H9 (cell line): Measurements from ENCODE around the gene DBH. TPM values are rescaled to one million over a fixed set of nuclear protein-coding genes. Genes with fewer than 3 reads are reported as not detected.

Experiments used
- DNase-seq: peaks from one replicate; pipeline ENCODE4 v3.0.0-alpha.2; 2017
- H2AFZ ChIP-seq: one replicate; pipeline ENCODE4 v1.6.1; 2013; ENCODE audit warnings: mild to moderate bottlenecking, low read length, control low read depth, moderate library complexity
- H2AK5ac ChIP-seq: 2 replicates; pipeline ENCODE4 v1.6.1; 2013; ENCODE audit warnings: low read length, control low read depth, mixed read lengths; ENCODE audit not compliant: insufficient read length
- H2BK120ac ChIP-seq: one replicate; pipeline ENCODE4 v1.6.1; 2013; ENCODE audit warnings: low read depth, mild to moderate bottlenecking, low read length, control low read depth, inconsistent platforms; ENCODE audit not compliant: poor library complexity, severe bottlenecking
- H2BK12ac ChIP-seq: 2 replicates; pipeline ENCODE4 v1.6.1; 2013; ENCODE audit warnings: low read length, control low read depth, mixed read lengths, low read depth; ENCODE audit not compliant: insufficient read length
- H2BK15ac ChIP-seq: 2 replicates; pipeline ENCODE4 v1.6.1; 2013; ENCODE audit warnings: low read depth, low read length, control low read depth
- H2BK20ac ChIP-seq: one replicate; pipeline ENCODE4 v1.6.1; 2013; ENCODE audit warnings: low read depth, mild to moderate bottlenecking, low read length, control low read depth, inconsistent platforms; ENCODE audit not compliant: poor library complexity, severe bottlenecking
- H2BK5ac ChIP-seq: 2 replicates; pipeline ENCODE4 v1.6.1; 2013; ENCODE audit warnings: low read length, control low read depth, mixed read lengths; ENCODE audit not compliant: insufficient read length
- H3K14ac ChIP-seq: 2 replicates; pipeline ENCODE4 v1.6.1; 2013; ENCODE audit warnings: low read length, control low read depth; ENCODE audit not compliant: insufficient read depth
- H3K18ac ChIP-seq: 2 replicates; pipeline ENCODE4 v1.6.1; 2013; ENCODE audit warnings: low read depth, mild to moderate bottlenecking, mixed read lengths, low read length, control low read depth; ENCODE audit not compliant: insufficient read length
- H3K23ac ChIP-seq: 2 replicates; pipeline ENCODE4 v1.6.1; 2013; ENCODE audit warnings: low read length, control low read depth, mixed read lengths, low read depth; ENCODE audit not compliant: insufficient read length
- H3K23me2 ChIP-seq: 2 replicates; pipeline ENCODE4 v1.6.1; 2013; ENCODE audit warnings: low read depth, mild to moderate bottlenecking, mixed read lengths, low read length, control low read depth; ENCODE audit not compliant: insufficient read length, poor library complexity, severe bottlenecking
- H3K27ac ChIP-seq: 2 replicates; pipeline ENCODE4 v1.5.1; 2013; ENCODE audit warnings: low read length, control low read depth, mixed read lengths, low read depth; ENCODE audit not compliant: insufficient read length
- H3K27me3 ChIP-seq: 2 replicates; pipeline ENCODE4 v1.6.1; 2013; ENCODE audit warnings: low read length, control low read depth, inconsistent platforms; ENCODE audit not compliant: insufficient read depth
- H3K4ac ChIP-seq: 2 replicates; pipeline ENCODE4 v1.6.1; 2013; ENCODE audit warnings: low read depth, mild to moderate bottlenecking, control low read depth, inconsistent platforms, low read length, moderate library complexity
- H3K4me1 ChIP-seq: 2 replicates; pipeline ENCODE4 v1.6.1; 2013; ENCODE audit warnings: low read length, control low read depth, inconsistent platforms; ENCODE audit not compliant: insufficient read depth
- H3K4me2 ChIP-seq: 2 replicates; pipeline ENCODE4 v1.6.1; 2013; ENCODE audit warnings: low read length, control low read depth, mixed read lengths; ENCODE audit not compliant: insufficient read length, insufficient read depth
- H3K56ac ChIP-seq: 2 replicates; pipeline ENCODE4 v1.6.1; 2013; ENCODE audit warnings: low read depth, mild to moderate bottlenecking, mixed read lengths, low read length, control low read depth; ENCODE audit not compliant: insufficient read length
- H3K79me1 ChIP-seq: 2 replicates; pipeline ENCODE4 v1.6.1; 2013; ENCODE audit warnings: low read depth, mild to moderate bottlenecking, moderate library complexity, low read length, control low read depth, inconsistent platforms; ENCODE audit not compliant: insufficient read depth, poor library complexity, severe bottlenecking
- H3K79me2 ChIP-seq: 2 replicates; pipeline ENCODE4 v1.6.1; 2013; ENCODE audit warnings: low read length, control low read depth, inconsistent platforms; ENCODE audit not compliant: insufficient read depth
- H3K9ac ChIP-seq: 2 replicates; pipeline ENCODE4 v1.6.1; 2013; ENCODE audit warnings: low read length, control low read depth, mixed read lengths; ENCODE audit not compliant: insufficient read length; ENCODE audit errors: extremely low read depth
- H3K9me3 ChIP-seq: one replicate; pipeline ENCODE4 v1.6.1; 2013; ENCODE audit warnings: low read depth, low read length, inconsistent platforms; ENCODE audit not compliant: control insufficient read depth
- H3T11ph ChIP-seq: one replicate; pipeline ENCODE4 v1.6.1; 2013; ENCODE audit warnings: mild to moderate bottlenecking, low read length, control low read depth, inconsistent platforms
- H4K20me1 ChIP-seq: one replicate; pipeline ENCODE4 v1.6.1; 2013; ENCODE audit not compliant: control insufficient read depth, insufficient read length, insufficient read depth
- H4K5ac ChIP-seq: 2 replicates; pipeline ENCODE4 v1.6.1; 2013; ENCODE audit warnings: low read depth, mild to moderate bottlenecking, mixed read lengths, low read length, control low read depth; ENCODE audit not compliant: insufficient read length
- H4K8ac ChIP-seq: replicated peaks from 2 replicates; pipeline ENCODE4 v1.6.1; 2013; ENCODE audit warnings: low read length, control low read depth, mixed read lengths, low read depth; ENCODE audit not compliant: insufficient read length
- H4K91ac ChIP-seq: 2 replicates; pipeline ENCODE4 v1.6.1; 2013; ENCODE audit warnings: low read depth, mild to moderate bottlenecking, moderate library complexity, mixed read lengths, low read length, control low read depth; ENCODE audit not compliant: insufficient read length
- H3K27ac Mint-ChIP-seq, 3 experiments: 2 replicates in 2 of 3; 3 replicates in 1 of 3; pipeline ENCODE4 v1.8.0; 2020 to 2021; ENCODE audit warnings: mixed read lengths in 3 of 3, mild to moderate bottlenecking in 1 of 3, moderate library complexity in 1 of 3
- H3K27me3 Mint-ChIP-seq: 2 replicates; pipeline ENCODE4 v1.8.0; 2021; ENCODE audit warnings: low read depth, mild to moderate bottlenecking, moderate library complexity, mixed read lengths
- H3K36me3 Mint-ChIP-seq, 3 experiments: 2 replicates in 2 of 3; 3 replicates in 1 of 3; pipeline ENCODE4 v1.8.0; 2020 to 2021; ENCODE audit warnings: low read depth in 3 of 3, mixed read lengths in 3 of 3; ENCODE audit not compliant: insufficient read depth in 1 of 3
- H3K4me1 Mint-ChIP-seq, 2 experiments: 2 replicates each; pipeline ENCODE4 v1.8.0; 2020; ENCODE audit warnings: mixed read lengths in 2 of 2
- H3K4me3 Mint-ChIP-seq, 2 experiments: 2 replicates in 1 of 2; 3 replicates in 1 of 2; pipeline ENCODE4 v1.8.0; 2020 to 2021; ENCODE audit warnings: mild to moderate bottlenecking in 2 of 2, mixed read lengths in 2 of 2, moderate library complexity in 1 of 2
- H3K9me3 Mint-ChIP-seq, 2 experiments: 2 replicates in 1 of 2; 3 replicates in 1 of 2; pipeline ENCODE4 v1.8.0; 2020; ENCODE audit warnings: mild to moderate bottlenecking in 2 of 2, mixed read lengths in 2 of 2, moderate library complexity in 1 of 2
- WGBS: extraction: QIAGEN DNeasy Blood & Tissue Kit; methylation state at CpG from one replicate; pipeline ENCODE4 v1.1.7; 2013; ENCODE audit warnings: missing lambda C conversion rate, low lambda C conversion rate, mixed read lengths; ENCODE audit not compliant: insufficient read length; ENCODE audit errors: extremely low coverage; 5-methylcytosine and 5-hydroxymethylcytosine counted together
- total RNA-seq: library from RNA; stranded (reverse); gene quantifications from 2 replicates; pipeline ENCODE4 v1.2.1, GENCODE V29; 2021
- TF ChIP-seq, protein P1 (sequence below): fragments of 200-600 bp; sonication (generic); conservative IDR thresholded peaks from 3 replicates; pipeline ENCODE4 v1.8.0; 2021; ENCODE audit warnings: antibody characterized with exemption, mild to moderate bottlenecking

DBH gene
- total RNA-seq, 1 experiment from 2014 or later: not detected

DNA sequence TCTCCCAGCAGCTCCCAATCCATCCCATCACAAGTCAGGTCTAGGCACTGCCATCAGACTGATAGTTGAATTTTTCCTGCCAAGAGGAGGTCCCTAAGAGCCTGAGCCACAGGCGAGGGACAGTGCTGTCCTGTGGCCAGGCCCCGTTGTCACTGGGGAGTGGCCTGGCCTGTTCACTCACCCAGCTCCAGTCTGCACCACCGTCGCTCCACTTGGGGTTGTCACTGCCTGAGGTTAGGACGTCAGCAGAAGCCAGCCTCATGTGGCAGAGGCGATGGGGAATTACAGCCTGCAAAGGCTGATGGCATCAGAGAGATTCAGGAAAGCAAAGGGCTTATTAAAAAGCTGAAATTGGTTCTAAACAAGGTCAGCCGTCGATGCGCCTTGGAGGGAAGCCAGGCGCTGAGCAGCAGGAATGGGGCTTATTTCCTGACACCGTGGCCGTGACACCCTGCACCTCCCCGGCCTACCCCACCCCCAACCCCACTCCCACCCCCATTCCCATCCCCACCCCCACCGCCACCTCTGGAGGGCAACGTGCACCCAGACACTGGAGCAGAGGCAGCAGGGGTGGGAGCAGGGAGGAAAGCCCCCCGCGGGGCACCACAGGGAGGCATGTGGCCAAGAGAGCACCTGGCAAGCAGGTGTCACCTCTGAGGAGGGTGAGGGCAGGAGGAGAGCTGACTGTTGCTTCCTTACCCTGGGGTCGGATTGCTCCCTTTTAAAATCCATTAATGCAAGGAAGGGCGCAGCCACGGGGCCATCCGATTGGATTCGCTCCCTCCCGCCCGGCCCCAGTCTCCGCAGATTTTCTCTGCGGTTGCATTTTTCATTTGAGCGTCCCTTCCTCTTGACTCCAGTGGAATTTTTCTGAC, 3.1 kb upstream of the DBH start:
- Mint-ChIP-seq H3K4me3 (peak overlapping the region in 1 of 2 experiments; percentile 56; a peak in 1 of 5 replicates), H3K27ac (peak overlapping the region in 1 of 3 experiments; percentile 70; a peak in 2 of 7 replicates), H3K4me1 (peaks cover 20 to 33% of the 10 kb centered on the region in 2 experiments), H3K27me3 (peaks cover 2% of the 10 kb centered on the region), H3K36me3 (no peaks in the 10 kb centered on the region), H3K9me3 (no peaks in the 10 kb centered on the region)
- DNase-seq: no peak
- no peaks in the 10 kb centered on the region for H3K79me2 ChIP-seq
- H3K23me2 ChIP-seq: no peaks in the 10 kb centered on the region
- H2BK15ac ChIP-seq: no peak overlapping the region
- no CpG with 5 or more reads among the region's 27 CpGs for WGBS
- H2AFZ ChIP-seq: no peak overlapping the region
- no peak overlapping the region for H4K91ac ChIP-seq
- H3K9me3 ChIP-seq: no peaks in the 10 kb centered on the region
- H3K9ac ChIP-seq: no peak overlapping the region
- no peak overlapping the region for H4K5ac ChIP-seq
- no peak overlapping the region for H2BK120ac ChIP-seq
- no peak overlapping the region for H3K23ac ChIP-seq
- no peaks in the 10 kb centered on the region for H3K79me1 ChIP-seq
- no peak overlapping the region for H2BK5ac ChIP-seq
- no peak overlapping the region for H3K4me2 ChIP-seq
- H4K20me1 ChIP-seq: no peaks in the 10 kb centered on the region
- H3K4ac ChIP-seq: no peak overlapping the region
- TF ChIP-seq, protein P1, sequence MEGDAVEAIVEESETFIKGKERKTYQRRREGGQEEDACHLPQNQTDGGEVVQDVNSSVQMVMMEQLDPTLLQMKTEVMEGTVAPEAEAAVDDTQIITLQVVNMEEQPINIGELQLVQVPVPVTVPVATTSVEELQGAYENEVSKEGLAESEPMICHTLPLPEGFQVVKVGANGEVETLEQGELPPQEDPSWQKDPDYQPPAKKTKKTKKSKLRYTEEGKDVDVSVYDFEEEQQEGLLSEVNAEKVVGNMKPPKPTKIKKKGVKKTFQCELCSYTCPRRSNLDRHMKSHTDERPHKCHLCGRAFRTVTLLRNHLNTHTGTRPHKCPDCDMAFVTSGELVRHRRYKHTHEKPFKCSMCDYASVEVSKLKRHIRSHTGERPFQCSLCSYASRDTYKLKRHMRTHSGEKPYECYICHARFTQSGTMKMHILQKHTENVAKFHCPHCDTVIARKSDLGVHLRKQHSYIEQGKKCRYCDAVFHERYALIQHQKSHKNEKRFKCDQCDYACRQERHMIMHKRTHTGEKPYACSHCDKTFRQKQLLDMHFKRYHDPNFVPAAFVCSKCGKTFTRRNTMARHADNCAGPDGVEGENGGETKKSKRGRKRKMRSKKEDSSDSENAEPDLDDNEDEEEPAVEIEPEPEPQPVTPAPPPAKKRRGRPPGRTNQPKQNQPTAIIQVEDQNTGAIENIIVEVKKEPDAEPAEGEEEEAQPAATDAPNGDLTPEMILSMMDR: no peak
- H3K27me3 ChIP-seq: no peaks in the 10 kb centered on the region
- H2AK5ac ChIP-seq: no peak overlapping the region
- H3K56ac ChIP-seq: no peak overlapping the region
- H2BK20ac ChIP-seq: no peak overlapping the region
- peaks cover 9% of the 10 kb centered on the region for H3K4me1 ChIP-seq
- no peak overlapping the region for H2BK12ac ChIP-seq
- H3K18ac ChIP-seq: no peak overlapping the region
- H4K8ac ChIP-seq: no peak overlapping the region
- no peak overlapping the region; the same call in 1 of the 2 replicates for H3K14ac ChIP-seq
- H3K27ac ChIP-seq: no peak overlapping the region
- no peak overlapping the region for H3T11ph ChIP-seq
